ENCODE measurements around the gene SRRM4. TPM values are rescaled to one million over a fixed set of nuclear protein-coding genes. Genes with fewer than 3 reads are reported as not detected.

The SRRM4 gene
- total RNA-seq, 3 donors from 2014 or later, result 0.32 TPM; not detected in 2

GRCh38 chr12:119201789-119202543, 220.6 kb downstream of the SRRM4 start:
- TF ChIP-seq CTCF (IDR thresholded peaks at IDR 0.05), result no peak
- Histone ChIP-seq H3K4me1 (ENCODE audit: low read depth) (no peaks in the 10 kb centered on the region), H3K4me3 (no peak overlapping the region), H3K36me3 (ENCODE audit: low read depth) (no peaks in the 10 kb centered on the region), H3K9me3 (no peaks in the 10 kb centered on the region)
- intact Hi-C loops (cut with DNase I, micrococcal nuclease), result no loop called here
- DNase-seq (no peak), ATAC-seq (no peak)

GRCh38 chr12:119202544-119202943, 221.2 kb downstream of the SRRM4 start:
- no peak for TF ChIP-seq CTCF (IDR thresholded peaks at IDR 0.05)
- Histone ChIP-seq H3K9me3 (no peaks in the 10 kb centered on the region), H3K4me1 (ENCODE audit: low read depth) (no peaks in the 10 kb centered on the region), H3K4me3 (no peak overlapping the region), H3K36me3 (ENCODE audit: low read depth) (no peaks in the 10 kb centered on the region)
- ATAC-seq, result no peak
- intact Hi-C loops (cut with DNase I, micrococcal nuclease), result no loop called here
- no peak for DNase-seq

GRCh38 chr12:119204131-119204530, 222.8 kb downstream of the SRRM4 start:
- intact Hi-C loops (cut with DNase I, micrococcal nuclease), result no loop called here
- DNase-seq (no peak), ATAC-seq (no peak)
- no peaks in the 10 kb centered on the region for H3K36me3 ChIP-seq (ENCODE audit: low read depth)
- no peaks in the 10 kb centered on the region for H3K4me1 ChIP-seq (ENCODE audit: low read depth)
- no peak overlapping the region for H3K4me3 ChIP-seq
- TF ChIP-seq CTCF (IDR thresholded peaks at IDR 0.05), result no peak
- no peaks in the 10 kb centered on the region for H3K9me3 ChIP-seq

GRCh38 chr12:119204671-119205285, 223.4 kb downstream of the SRRM4 start:
- intact Hi-C loops (cut with DNase I, micrococcal nuclease), result no loop called here
- Histone ChIP-seq H3K4me3 (no peak overlapping the region), H3K9me3 (no peaks in the 10 kb centered on the region), H3K36me3 (ENCODE audit: low read depth) (no peaks in the 10 kb centered on the region), H3K4me1 (ENCODE audit: low read depth) (no peaks in the 10 kb centered on the region)
- DNase-seq (no peak), ATAC-seq (no peak)
- no peak for TF ChIP-seq CTCF (IDR thresholded peaks at IDR 0.05)

- ATAC-seq, result no peak
- intact Hi-C loops (cut with DNase I, micrococcal nuclease), result no loop called here
- TF ChIP-seq CTCF (IDR thresholded peaks at IDR 0.05), result no peak
Observed at GRCh38 chr12:119206348-119207062, 225.2 kb downstream of the SRRM4 start.

More at GRCh38 chr12:119206348-119207062, 225.2 kb downstream of the SRRM4 start:
- Histone ChIP-seq H3K4me3 (no peak overlapping the region), H3K9me3 (no peaks in the 10 kb centered on the region), H3K4me1 (ENCODE audit: low read depth) (no peaks in the 10 kb centered on the region), H3K36me3 (ENCODE audit: low read depth) (no peaks in the 10 kb centered on the region)
- no peak for DNase-seq
